Neuronal stem cell (in vitro differentiated cells): ENCODE data around the gene TAF1B.
A peak's percentile ranks its signal among the peaks of the same experiment; 100 is the strongest.

Source experiments
- DNase-seq: peaks from one replicate; pipeline ENCODE4 v3.0.0-alpha.2; 2013; ENCODE audit warnings: low spot score
- H2AFZ ChIP-seq: one replicate; pipeline ENCODE4 v1.6.1; 2013; ENCODE audit warnings: mild to moderate bottlenecking, low read length, inconsistent platforms
- H2AK5ac ChIP-seq: 2 replicates; pipeline ENCODE4 v1.6.1; 2013; ENCODE audit warnings: low read depth, mild to moderate bottlenecking, inconsistent platforms, low read length, moderate library complexity, mixed read lengths
- H2BK120ac ChIP-seq: 2 replicates; pipeline ENCODE4 v1.6.1; 2013; ENCODE audit warnings: low read depth, mild to moderate bottlenecking, inconsistent platforms, low read length, moderate library complexity, mixed read lengths
- H2BK12ac ChIP-seq: one replicate; pipeline ENCODE4 v1.6.1; 2013; ENCODE audit warnings: low read length, inconsistent platforms
- H2BK15ac ChIP-seq: 2 replicates; pipeline ENCODE4 v1.6.1; 2013; ENCODE audit warnings: mild to moderate bottlenecking, low read length, inconsistent platforms, mixed read lengths
- H2BK5ac ChIP-seq: one replicate; pipeline ENCODE4 v1.6.1; 2013; ENCODE audit warnings: inconsistent platforms, mild to moderate bottlenecking, low read length, moderate library complexity
- H3K14ac ChIP-seq: one replicate; pipeline ENCODE4 v1.6.1; 2013; ENCODE audit warnings: low read length, inconsistent platforms
- H3K18ac ChIP-seq: 2 replicates; pipeline ENCODE4 v1.6.1; 2013; ENCODE audit warnings: low read length, inconsistent platforms
- H3K23ac ChIP-seq: 2 replicates; pipeline ENCODE4 v1.6.1; 2013; ENCODE audit warnings: low read depth, mild to moderate bottlenecking, mixed read lengths, low read length, inconsistent platforms; ENCODE audit not compliant: poor library complexity
- H3K27ac ChIP-seq: replicated peaks from 3 replicates; pipeline ENCODE4 v1.5.1; 2013; ENCODE audit warnings: low read length, inconsistent platforms
- H3K27me3 ChIP-seq, 3 experiments: 2 replicates each; pipeline ENCODE4 v1.6.1; 2013; ENCODE audit warnings: low read length in 3 of 3, mild to moderate bottlenecking in 2 of 3, inconsistent platforms in 1 of 3, low read depth in 1 of 3, mixed read lengths in 1 of 3, moderate library complexity in 1 of 3; ENCODE audit not compliant: control insufficient read depth in 3 of 3, insufficient read depth in 3 of 3
- H3K36me3 ChIP-seq, 2 donors: replicated peaks in 1 of 2; 2 replicates each; pipeline ENCODE4 v1.6.1; 2013; ENCODE audit warnings: low read length in 2 of 2; ENCODE audit not compliant: control insufficient read depth in 2 of 2, insufficient read depth in 2 of 2
- H3K4ac ChIP-seq: 2 replicates; pipeline ENCODE4 v1.6.1; 2013; ENCODE audit warnings: inconsistent platforms, mild to moderate bottlenecking, low read length, moderate library complexity
- H3K4me1 ChIP-seq, 2 donors: 1 replicate in 1 of 2; 2 replicates in 1 of 2; pipeline ENCODE4 v1.6.1; 2013; ENCODE audit warnings: low read length in 2 of 2, low read depth in 1 of 2; ENCODE audit not compliant: control insufficient read depth in 2 of 2, insufficient read depth in 1 of 2
- H3K4me2 ChIP-seq: one replicate; pipeline ENCODE4 v1.6.1; 2013; ENCODE audit warnings: mild to moderate bottlenecking, low read length, inconsistent platforms; ENCODE audit not compliant: insufficient read depth, poor library complexity, severe bottlenecking
- H3K4me3 ChIP-seq, 2 donors: 2 replicates each; pipeline ENCODE4 v1.5.1; 2013; ENCODE audit warnings: low read length in 2 of 2, mild to moderate bottlenecking in 2 of 2, inconsistent platforms in 1 of 2, moderate library complexity in 1 of 2
- H3K79me1 ChIP-seq: one replicate; pipeline ENCODE4 v1.6.1; 2013; ENCODE audit warnings: low read depth, mild to moderate bottlenecking, inconsistent platforms, low read length, moderate library complexity
- H3K9ac ChIP-seq: one replicate; pipeline ENCODE4 v1.6.1; 2013; ENCODE audit warnings: mild to moderate bottlenecking, low read depth, low read length, inconsistent platforms; ENCODE audit not compliant: poor library complexity
- H3K9me3 ChIP-seq, 2 donors: replicated peaks in 1 of 2; 2 replicates each; pipeline versions ENCODE3 to v1.6.1; 2013; ENCODE audit warnings: low read length in 2 of 2, mild to moderate bottlenecking in 2 of 2, inconsistent platforms in 1 of 2, low read depth in 1 of 2, mixed read lengths in 1 of 2, moderate library complexity in 1 of 2; ENCODE audit not compliant: control insufficient read depth in 2 of 2, insufficient read depth in 1 of 2
- H4K8ac ChIP-seq: one replicate; pipeline ENCODE4 v1.6.1; 2013; ENCODE audit warnings: low read depth, mild to moderate bottlenecking, inconsistent platforms, low read length, moderate library complexity
- H4K91ac ChIP-seq: one replicate; pipeline ENCODE4 v1.6.1; 2013; ENCODE audit warnings: low read length, low read depth, mild to moderate bottlenecking, inconsistent platforms; ENCODE audit not compliant: poor library complexity
- WGBS, 2 donors: extraction: QIAGEN DNeasy Blood & Tissue Kit; methylation state at CpG; one replicate each; pipeline ENCODE4 v1.1.7; 2013; ENCODE audit warnings: missing lambda C conversion rate in 2 of 2, mixed read lengths in 1 of 2; ENCODE audit not compliant: insufficient read length in 2 of 2, insufficient replicate concordance in 1 of 2; ENCODE audit errors: extremely low coverage in 2 of 2; 5-methylcytosine and 5-hydroxymethylcytosine counted together

The TAF1B gene

GRCh38 chr2:9909106-9909505 is 65.8 kb downstream of the TAF1B start:
- no peaks in the 10 kb centered on the region for H3K79me1 ChIP-seq
- no peak overlapping the region for H3K23ac ChIP-seq
- peaks cover 4 to 52% of the 10 kb centered on the region in 2 donors for H3K36me3 ChIP-seq
- no peak overlapping the region for H3K4ac ChIP-seq
- H3K4me2 ChIP-seq = no peak overlapping the region
- DNase-seq = no peak
- no peaks in the 10 kb centered on the region for H3K27me3 ChIP-seq
- H3K27ac ChIP-seq = no peak overlapping the region
- no peak overlapping the region for H2AK5ac ChIP-seq
- no peak overlapping the region for H4K91ac ChIP-seq
- H3K4me3 ChIP-seq = no peak overlapping the region
- H4K8ac ChIP-seq = no peak overlapping the region
- no peak overlapping the region for H2BK15ac ChIP-seq
- no peak overlapping the region for H2BK12ac ChIP-seq
- H2BK120ac ChIP-seq = no peak overlapping the region
- no peak overlapping the region for H2BK5ac ChIP-seq
- H3K4me1 ChIP-seq = peaks cover 0 to 3% of the 10 kb centered on the region in 2 donors
- H3K14ac ChIP-seq = no peak overlapping the region
- H3K9me3 ChIP-seq = peaks cover 0 to 2% of the 10 kb centered on the region in 2 donors
- H2AFZ ChIP-seq = no peak overlapping the region
- WGBS, 2 donors = 100% methylated on average over 2 of the region's 2 CpGs; no CpG with 5 or more reads in 1 of the 2 donors
- H3K18ac ChIP-seq = no peak overlapping the region
- H3K9ac ChIP-seq = no peak overlapping the region

GRCh38 chr2:9910699-9911098 is 67.4 kb downstream of the TAF1B start:
- no peak for DNase-seq
- H3K4me2 ChIP-seq = no peak overlapping the region
- H4K91ac ChIP-seq = no peak overlapping the region
- no peak overlapping the region for H3K27ac ChIP-seq
- H2BK12ac ChIP-seq = no peak overlapping the region
- no peak overlapping the region for H4K8ac ChIP-seq
- H2BK120ac ChIP-seq = no peak overlapping the region
- H3K79me1 ChIP-seq = no peaks in the 10 kb centered on the region
- H2AK5ac ChIP-seq = no peak overlapping the region
- H2BK15ac ChIP-seq = no peak overlapping the region
- peaks cover 0 to 5% of the 10 kb centered on the region in 2 donors for H3K4me1 ChIP-seq
- no CpG with 5 or more reads among the region's 4 CpGs for WGBS, 2 donors
- H3K14ac ChIP-seq = no peak overlapping the region
- peaks cover 0 to 2% of the 10 kb centered on the region in 2 donors for H3K9me3 ChIP-seq
- no peak overlapping the region for H2BK5ac ChIP-seq
- H3K18ac ChIP-seq = no peak overlapping the region
- H3K23ac ChIP-seq = no peak overlapping the region
- H3K4me3 ChIP-seq = no peak overlapping the region
- H3K36me3 ChIP-seq = peaks cover 7 to 58% of the 10 kb centered on the region in 2 donors
- no peaks in the 10 kb centered on the region for H3K27me3 ChIP-seq
- no peak overlapping the region for H2AFZ ChIP-seq
- no peak overlapping the region for H3K4ac ChIP-seq
- H3K9ac ChIP-seq = no peak overlapping the region

GRCh38 chr2:9912468-9912867 is 69.2 kb downstream of the TAF1B start:
- no peak overlapping the region for H3K18ac ChIP-seq
- H3K4me1 ChIP-seq = peaks cover 0 to 3% of the 10 kb centered on the region in 2 donors
- no peak overlapping the region for H2BK12ac ChIP-seq
- no peak overlapping the region for H3K23ac ChIP-seq
- no peak overlapping the region for H3K4me3 ChIP-seq
- no peak for DNase-seq
- no CpG with 5 or more reads among the region's 4 CpGs for WGBS, 2 donors
- no peak overlapping the region for H2BK15ac ChIP-seq
- H3K79me1 ChIP-seq = no peaks in the 10 kb centered on the region
- no peak overlapping the region for H3K4me2 ChIP-seq
- H3K9ac ChIP-seq = no peak overlapping the region
- H4K8ac ChIP-seq = no peak overlapping the region
- H3K27ac ChIP-seq = no peak overlapping the region
- no peak overlapping the region for H2AK5ac ChIP-seq
- H3K9me3 ChIP-seq = peaks cover 0 to under 1% of the 10 kb centered on the region in 2 donors
- H3K14ac ChIP-seq = no peak overlapping the region
- no peak overlapping the region for H3K4ac ChIP-seq
- H4K91ac ChIP-seq = no peak overlapping the region
- H2AFZ ChIP-seq = no peak overlapping the region
- peaks cover 7 to 68% of the 10 kb centered on the region in 2 donors for H3K36me3 ChIP-seq
- no peaks in the 10 kb centered on the region for H3K27me3 ChIP-seq
- no peak overlapping the region for H2BK120ac ChIP-seq
- no peak overlapping the region for H2BK5ac ChIP-seq

GRCh38 chr2:9914384-9915065 is 71.3 kb downstream of the TAF1B start:
- H3K36me3 ChIP-seq = peaks cover 8 to 75% of the 10 kb centered on the region in 2 donors
- H3K4me1 ChIP-seq = peaks cover 5 to 6% of the 10 kb centered on the region in 2 donors
- no peak overlapping the region for H4K8ac ChIP-seq
- H2BK12ac ChIP-seq = no peak overlapping the region
- no peak overlapping the region for H3K27ac ChIP-seq
- H2BK15ac ChIP-seq = no peak overlapping the region
- no CpG with 5 or more reads among the region's 9 CpGs for WGBS, 2 donors
- H2AFZ ChIP-seq = no peak overlapping the region
- H3K4me3 ChIP-seq = peak overlapping the region in 1 of 2 donors; percentile 64
- H3K27me3 ChIP-seq = no peaks in the 10 kb centered on the region
- no peak overlapping the region for H2BK5ac ChIP-seq
- H3K4ac ChIP-seq = no peak overlapping the region
- no peak overlapping the region for H3K23ac ChIP-seq
- no peak for DNase-seq
- H4K91ac ChIP-seq = no peak overlapping the region
- no peak overlapping the region for H3K14ac ChIP-seq
- H2BK120ac ChIP-seq = peak overlapping the region; percentile 49
- H3K9me3 ChIP-seq = no peaks in the 10 kb centered on the region
- no peak overlapping the region for H2AK5ac ChIP-seq
- H3K18ac ChIP-seq = no peak overlapping the region
- no peak overlapping the region for H3K9ac ChIP-seq
- no peak overlapping the region for H3K4me2 ChIP-seq
- H3K79me1 ChIP-seq = no peaks in the 10 kb centered on the region
